ENCODE results near the gene CPT2.

Gene CPT2

DNA sequence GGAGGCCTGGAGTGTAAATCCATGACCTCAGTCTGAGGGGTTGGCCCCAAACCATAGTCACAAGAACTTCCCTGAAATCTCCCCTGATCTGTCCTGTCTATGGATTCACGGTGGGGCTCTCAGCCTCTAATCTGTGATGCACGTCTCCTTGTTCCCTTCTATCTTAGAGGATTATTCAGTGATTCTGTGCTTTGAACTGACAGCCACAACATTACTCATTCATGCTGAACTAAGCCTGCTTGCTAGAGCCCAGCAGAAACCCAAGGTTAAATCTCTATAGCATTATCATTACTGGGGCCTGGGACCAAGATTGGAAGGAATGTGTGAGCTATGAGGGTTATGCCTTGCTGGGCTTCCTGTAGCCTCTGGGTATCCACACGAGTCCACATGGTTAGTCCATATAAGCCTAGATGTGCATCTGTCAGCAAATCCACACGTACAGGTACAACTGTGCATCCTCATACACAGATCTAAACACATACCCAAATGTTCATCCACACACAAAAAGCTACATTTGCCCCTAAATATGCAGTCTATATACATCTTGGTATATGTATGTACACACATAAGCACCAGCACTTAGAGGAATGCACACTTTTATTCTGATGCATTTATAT, 64.1 kb downstream of the CPT2 start:
- no peak for DNase-seq (ENCODE audit: low read depth, low spot score)

DNA sequence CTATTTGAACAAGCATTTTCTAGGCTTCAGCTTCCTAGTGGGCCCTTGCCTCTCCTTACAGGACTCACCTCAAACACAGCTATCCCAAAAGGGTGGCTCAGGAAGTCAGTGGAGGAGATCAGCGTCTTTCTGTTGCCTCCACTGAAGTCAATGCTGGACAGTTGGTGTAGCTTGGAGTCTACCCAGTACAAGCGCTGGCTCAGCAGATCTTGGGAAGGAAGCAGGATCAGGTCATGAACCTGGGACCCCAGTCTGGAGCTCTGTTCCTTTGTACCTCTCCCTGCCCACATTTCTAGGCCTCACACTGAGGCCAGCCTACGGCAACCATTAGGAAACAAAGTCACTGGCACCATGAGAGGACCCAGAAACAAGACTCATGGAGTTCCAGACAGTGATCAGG, 65.4 kb downstream of the CPT2 start:
- DNase-seq (ENCODE audit: low read depth, low spot score): no peak

All from astrocyte of the hippocampus (primary cell).